Measurements from ENCODE around the gene ICAM1. TPM values are rescaled to one million over a fixed set of nuclear protein-coding genes. Genes with fewer than 3 reads are reported as not detected.
A peak's percentile ranks its signal among the peaks of the same experiment; 100 is the strongest.

The ICAM1 gene
- total and polyA plus RNA-seq, 2 of the 13 experiments (the other 11 are each of a cell fraction or from before 2014, with no cell fraction given) = 37.9 to 98.4 TPM

GRCh38 chr19:10286803-10287737 lies 16.1 kb downstream of the ICAM1 start, which contains the start of gene ICAM4 (continued):
- TF ChIP-seq ZNF800 (CRISPR knock-in tag; IDR thresholded peaks at IDR 0.05) (peak; percentile 63; the same call in 1 of the 2 replicates), FOXA1 (IDR thresholded peaks at IDR 0.05) (no peak), FOXA1 (CRISPR knock-in tag; IDR thresholded peaks at IDR 0.05) (0 out of 2 replicates have a peak, but pooled peaks have one; percentile 10), PRMT3 (CRISPR knock-in tag; IDR thresholded peaks at IDR 0.05; ENCODE audit: borderline replicate concordance, low read depth) (no peak), EEA1 (CRISPR knock-in tag; IDR thresholded peaks at IDR 0.05; ENCODE audit: borderline replicate concordance) (no peak), ZNF503 (CRISPR knock-in tag; IDR thresholded peaks at IDR 0.05) (peak; percentile 53; the same call in 1 of the 2 replicates), SATB2 (CRISPR knock-in tag; IDR thresholded peaks at IDR 0.05) (peak; percentile 19; the same call in 1 of the 2 replicates), ZBTB10 (CRISPR knock-in tag; IDR thresholded peaks at IDR 0.05; ENCODE audit: borderline replicate concordance) (0 out of 2 replicates have a peak, but pooled peaks have one; percentile 19), NRL (CRISPR knock-in tag; IDR thresholded peaks at IDR 0.05; ENCODE audit: borderline replicate concordance) (no peak), ZNF691 (CRISPR knock-in tag; IDR thresholded peaks at IDR 0.05; ENCODE audit: borderline replicate concordance, low read depth) (no peak; the same call in 1 of the 2 replicates), NFKBIZ (CRISPR knock-in tag; IDR thresholded peaks at IDR 0.05) (no peak), MEF2D (CRISPR knock-in tag; IDR thresholded peaks at IDR 0.05) (peak; percentile 33; the same call in 1 of the 2 replicates), FOXA3 (CRISPR knock-in tag; IDR thresholded peaks at IDR 0.05) (no peak), SUZ12 (IDR thresholded peaks at IDR 0.05; ENCODE audit: low read depth, low read length) (no peak), ZNF839 (CRISPR knock-in tag; IDR thresholded peaks at IDR 0.05; ENCODE audit: borderline replicate concordance) (no peak), SRY (CRISPR knock-in tag; IDR thresholded peaks at IDR 0.05) (peak; percentile 71; the same call in 1 of the 2 replicates), ZC3H13 (CRISPR knock-in tag; IDR thresholded peaks at IDR 0.05) (peak; percentile 79; the same call in 1 of the 2 replicates), ZNF263 (CRISPR knock-in tag; IDR thresholded peaks at IDR 0.05) (no peak), ASH2L (IDR thresholded peaks at IDR 0.05; ENCODE audit: insufficient read length, low read depth, low read length) (no peak), ZNF382 (CRISPR knock-in tag; IDR thresholded peaks at IDR 0.05; ENCODE audit: borderline replicate concordance) (no peak), ZNF383 (CRISPR knock-in tag; IDR thresholded peaks at IDR 0.05; ENCODE audit: borderline replicate concordance) (no peak), ZMYM4 (CRISPR knock-in tag; IDR thresholded peaks at IDR 0.05) (0 out of 2 replicates have a peak, but pooled peaks have one; percentile 14)

Measured in HepG2 (cell line).